COR-L47 (cell line): ENCODE results near the gene MAG.
"Not testable (repeated sequence)": the region's sequence is repeated elsewhere in the genome, so short reads cannot be mapped to it uniquely, and the experiment has no call there.

Source experiments
- DNase-seq: peaks from one replicate; lab custom pipeline; 2025; lab: John Stamatoyannopoulos, UW

The MAG gene

DNA sequence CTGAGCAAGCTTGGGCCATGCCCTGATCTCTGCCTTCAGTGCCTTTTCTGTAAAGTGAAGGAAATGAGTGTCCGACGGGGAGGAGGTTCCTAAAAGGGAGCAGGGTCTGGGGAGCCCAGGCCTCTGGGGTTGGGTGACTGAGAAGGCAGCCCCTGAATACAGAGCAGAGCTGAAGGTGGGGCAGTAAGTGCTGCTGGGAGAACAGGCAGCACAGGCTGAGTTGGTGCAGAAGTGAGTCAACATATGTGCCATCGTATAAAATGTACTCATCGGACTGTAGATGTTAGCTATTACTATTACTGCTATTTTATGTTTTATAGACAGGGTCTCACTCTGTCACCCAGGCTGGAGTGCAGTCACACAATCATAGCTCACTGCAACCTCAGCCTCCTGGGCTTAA, 10.7 kb upstream of the MAG start:
- DNase-seq, result no peak

DNA sequence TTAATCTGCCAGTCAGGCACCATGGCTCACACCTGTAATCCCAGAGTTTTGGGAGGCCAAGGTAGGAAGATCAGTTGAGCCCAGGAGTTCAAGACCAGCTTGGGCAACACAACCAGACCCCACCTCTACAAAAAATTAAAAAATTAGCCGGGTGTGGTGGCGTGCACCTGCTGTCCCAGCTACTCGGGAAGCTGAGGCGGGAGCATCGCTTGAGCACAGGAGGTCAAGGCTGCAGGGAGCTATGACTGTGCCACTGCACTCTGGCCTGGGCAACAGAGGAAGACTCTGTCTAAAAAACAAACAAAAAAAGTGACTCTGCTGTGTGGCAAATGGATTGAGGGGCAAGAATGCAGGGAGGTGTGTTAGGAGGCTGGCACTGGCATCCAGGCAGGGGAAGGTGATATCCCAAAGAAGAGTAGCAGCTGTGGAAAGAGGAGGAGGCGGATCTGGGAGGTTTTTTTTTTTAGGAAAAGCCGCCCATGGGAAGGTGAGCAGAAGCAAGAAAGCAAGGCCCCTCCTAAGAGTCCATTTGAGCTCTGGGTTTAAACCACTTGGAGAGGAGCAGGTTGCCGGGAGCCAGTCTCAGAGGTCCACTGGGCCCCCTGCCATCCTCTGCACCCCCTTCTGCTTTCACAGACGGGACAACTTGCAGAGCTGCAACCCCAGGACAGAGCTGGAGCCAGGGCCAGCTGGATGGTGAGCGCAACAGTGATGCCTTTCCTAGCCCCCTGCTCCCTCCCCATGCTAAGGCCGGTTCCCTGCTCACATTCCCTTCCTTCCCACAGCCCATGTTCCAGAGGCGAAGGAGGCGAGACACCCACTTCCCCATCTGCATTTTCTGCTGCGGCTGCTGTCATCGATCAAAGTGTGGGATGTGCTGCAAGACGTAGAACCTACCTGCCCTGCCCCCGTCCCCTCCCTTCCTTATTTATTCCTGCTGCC, 7.5 kb upstream of the MAG start:
- DNase-seq, result no peak

DNA sequence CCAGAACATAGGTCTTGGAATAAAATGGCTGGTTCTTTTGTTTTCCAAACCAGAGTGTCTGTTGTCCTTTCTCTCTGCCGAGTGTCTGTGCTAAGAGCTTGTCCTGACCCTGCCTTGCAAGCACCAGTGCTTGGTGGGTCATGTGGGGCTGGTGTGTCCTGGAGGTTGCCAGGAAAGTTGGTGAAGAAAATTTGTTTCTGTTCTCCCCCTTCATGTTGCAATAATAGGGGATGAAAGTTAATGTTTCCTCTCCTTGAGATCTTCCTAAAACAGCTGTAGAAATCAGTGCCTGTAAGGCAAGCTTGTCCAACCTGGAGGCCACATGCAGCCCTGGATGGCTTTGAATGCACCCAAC, 6.9 kb upstream of the MAG start:
- DNase-seq, result no peak

DNA sequence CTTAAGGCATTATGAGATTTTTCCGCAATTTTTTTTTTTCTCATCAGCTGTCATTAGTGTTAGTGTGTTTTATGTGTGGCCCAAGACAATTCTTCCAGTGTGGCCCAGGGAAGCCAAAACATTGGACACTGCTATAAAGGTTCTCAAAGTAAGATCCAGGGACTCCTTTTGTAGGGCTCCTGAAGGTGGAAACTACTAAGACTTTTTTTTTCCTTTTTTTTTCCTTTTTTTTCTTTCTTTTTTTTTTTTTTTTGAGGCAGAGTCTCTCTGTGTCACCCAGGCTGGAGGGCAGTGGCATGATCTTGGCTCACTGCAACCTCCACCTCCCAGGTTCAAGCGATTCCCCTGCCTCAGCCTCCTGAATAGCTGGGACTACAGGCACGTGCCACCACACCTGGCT, 6.5 kb upstream of the MAG start:
- DNase-seq, result not testable (repeated sequence)

DNA sequence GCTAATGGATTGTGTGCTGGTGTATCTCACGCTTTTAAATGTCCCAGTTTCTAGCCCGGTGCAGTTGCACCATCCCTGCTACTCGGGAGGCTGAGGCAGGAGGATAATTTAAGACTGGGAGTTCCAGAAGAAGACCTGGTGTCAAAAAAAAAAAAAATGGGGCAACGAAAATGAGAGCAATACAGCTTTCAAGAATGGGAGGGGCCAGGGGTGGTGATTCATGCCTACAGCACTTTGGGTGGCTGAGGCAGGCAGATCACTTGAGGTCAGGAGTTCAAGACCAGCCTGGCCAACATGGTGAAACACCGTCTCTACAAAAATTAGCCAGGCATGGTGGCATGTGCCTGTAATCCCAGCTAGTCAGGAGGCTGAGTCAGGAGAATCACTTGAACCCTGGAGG, 5.9 kb upstream of the MAG start:
- DNase-seq, result not testable (repeated sequence)

DNA sequence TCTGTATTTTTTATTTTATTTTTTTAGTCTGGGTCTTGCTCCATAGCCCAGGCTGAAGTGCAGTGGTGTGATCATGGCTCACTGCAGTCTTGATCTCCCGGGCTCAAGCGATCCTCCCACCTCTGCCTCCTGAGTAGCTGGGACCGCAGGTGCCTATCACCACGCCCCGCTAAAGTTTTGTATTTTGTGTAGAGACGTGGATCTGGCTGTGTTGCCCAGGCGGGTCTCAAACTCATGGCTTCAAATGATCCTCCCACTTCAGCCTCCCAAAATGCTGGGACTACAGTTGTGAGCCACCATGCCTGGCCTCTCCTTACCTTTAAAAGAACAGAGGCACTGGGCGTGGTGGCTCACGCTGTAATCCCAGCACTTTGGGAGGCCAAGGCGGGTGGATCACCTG, 4.2 kb upstream of the MAG start:
- DNase-seq, result no peak

DNA sequence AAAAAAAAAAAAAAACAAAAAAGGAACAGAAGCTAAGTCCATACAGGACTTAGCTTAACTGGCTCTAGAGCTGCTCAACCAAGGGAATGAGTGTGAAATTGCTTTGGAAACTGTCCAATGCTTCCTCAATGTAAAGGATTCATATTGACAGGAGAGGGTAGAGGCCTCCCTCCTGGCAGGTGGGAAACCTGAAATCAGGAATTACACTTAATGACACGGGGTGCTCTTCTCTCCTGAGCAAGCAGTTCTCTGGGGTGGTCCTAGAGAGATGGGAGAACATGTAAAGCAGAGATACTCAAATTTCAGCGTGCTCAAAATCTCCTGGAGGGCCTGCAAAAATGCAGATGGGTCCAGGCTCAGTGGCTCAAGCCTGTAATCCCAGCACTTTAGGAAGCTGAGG, 3.6 kb upstream of the MAG start:
- no peak for DNase-seq

DNA sequence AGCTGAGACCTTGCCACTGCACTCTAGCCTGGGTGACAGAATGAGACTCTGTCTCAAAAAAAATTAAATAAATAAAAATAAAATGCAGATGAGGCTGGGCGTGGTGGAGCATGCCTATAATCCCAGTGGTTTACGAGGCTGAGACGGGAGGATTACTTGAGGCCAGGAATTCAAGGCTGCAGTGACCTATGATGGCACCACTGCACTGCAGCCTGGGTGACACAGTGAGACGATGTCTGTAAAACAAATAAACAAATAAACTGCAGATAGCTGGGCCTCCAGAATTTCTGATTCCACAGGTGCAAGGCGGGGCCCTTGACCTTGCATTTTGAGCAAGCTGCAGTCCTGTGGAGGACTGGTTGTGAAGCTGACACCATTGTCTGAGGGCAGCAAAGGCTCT, 3.1 kb upstream of the MAG start:
- DNase-seq, result no peak

DNA sequence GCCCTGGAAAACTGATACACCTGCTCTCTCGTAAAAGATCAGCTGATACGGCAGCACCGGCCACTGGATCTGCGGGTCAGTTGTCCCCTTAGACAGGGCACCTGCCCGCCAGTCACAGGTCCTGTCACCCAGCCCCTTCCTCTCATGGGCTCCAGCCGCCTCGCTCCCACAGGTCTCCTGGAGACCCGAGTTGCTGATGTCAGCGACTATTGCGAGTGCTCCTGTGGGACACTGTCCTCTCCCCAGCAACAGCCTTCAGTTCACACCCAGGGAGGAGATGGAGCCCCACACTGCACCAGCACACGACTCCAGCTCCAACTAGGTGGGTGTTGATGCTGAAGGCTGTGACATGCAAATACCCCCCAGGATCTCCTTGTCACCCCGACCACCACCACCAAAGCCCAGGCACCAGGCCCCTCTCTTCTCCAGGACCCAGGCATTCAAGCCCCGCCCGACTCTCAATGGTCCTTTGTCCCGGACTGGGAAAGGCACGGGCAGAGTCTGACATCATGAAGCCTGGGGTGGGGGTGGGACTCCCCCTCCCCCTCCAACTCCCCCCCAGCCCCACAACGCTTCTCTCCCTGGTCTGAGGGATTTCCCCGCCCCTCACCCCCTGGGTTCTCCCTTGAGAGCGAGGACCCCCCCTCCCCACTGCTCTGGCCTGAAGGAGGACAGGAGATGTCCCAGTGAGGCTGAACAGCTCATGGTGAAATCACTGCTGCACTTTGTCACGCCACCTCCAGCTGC, 1.4 kb upstream of the MAG start:
- no peak for DNase-seq

DNA sequence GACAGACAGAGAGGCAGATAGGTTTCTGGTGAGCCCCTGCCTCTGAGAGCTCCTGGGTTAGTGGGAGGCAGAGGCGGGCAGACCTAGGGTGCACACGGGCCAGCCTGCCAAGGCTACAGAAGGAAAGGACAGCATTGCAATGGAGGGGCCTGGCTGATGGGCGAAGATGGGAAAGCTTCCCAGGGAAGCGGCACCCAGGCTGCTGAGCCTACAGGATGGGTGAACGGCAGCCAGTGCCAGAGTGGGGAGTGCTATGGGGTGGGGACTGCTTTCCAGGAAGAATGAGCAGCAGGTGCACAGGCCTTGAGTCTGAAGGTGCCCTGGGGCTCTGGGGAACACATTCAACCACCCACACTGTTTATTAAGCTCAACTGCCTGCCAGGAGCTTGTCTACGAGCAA, 702 bp upstream of the MAG start:
- peak; percentile 45 for DNase-seq

DNA sequence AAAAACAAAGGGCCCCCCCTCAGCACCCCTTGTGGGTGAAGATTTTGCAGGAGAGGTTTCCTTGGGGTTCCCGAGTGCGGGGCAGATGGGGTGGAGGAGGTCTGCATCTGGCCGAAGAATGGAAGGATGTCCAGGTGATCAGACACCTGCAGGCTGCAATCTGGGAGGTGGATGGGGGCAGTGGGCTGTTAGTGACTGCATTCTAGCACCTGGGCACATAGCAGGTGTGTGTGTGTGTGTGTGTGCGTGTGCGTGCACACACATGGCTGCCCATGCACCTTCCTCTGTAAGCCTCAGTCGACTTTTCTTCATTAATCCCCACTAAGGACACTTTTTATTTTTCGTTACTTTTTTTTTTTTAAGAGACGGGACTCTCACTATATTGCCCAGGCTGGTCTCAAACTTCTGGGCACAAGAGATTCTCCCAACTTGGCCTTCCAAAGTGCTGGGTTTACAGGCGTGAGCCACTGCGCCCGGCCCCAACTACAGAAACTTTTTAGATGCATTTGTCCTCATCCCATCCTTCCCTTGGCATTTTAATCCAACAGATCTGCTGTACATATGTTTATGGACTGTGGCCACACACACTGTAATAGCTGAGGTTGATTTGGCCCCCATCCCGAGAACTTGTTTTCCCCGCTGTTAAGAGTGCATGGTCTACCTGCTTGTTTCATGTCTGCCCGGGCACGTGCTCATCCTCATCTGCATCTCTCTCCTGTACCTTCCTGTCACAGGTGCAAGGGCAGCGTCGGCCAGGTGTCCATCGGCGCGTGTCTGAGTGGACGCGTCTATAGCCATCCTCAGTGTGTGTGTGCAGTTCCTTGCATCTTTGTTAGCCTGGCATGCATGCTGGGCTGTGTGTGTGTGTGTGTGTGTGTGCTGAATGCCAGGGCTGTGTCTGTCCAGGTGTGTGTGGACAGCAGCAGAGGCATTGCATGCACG, 731 bp downstream of the MAG start:
- DNase-seq, result no peak

DNA sequence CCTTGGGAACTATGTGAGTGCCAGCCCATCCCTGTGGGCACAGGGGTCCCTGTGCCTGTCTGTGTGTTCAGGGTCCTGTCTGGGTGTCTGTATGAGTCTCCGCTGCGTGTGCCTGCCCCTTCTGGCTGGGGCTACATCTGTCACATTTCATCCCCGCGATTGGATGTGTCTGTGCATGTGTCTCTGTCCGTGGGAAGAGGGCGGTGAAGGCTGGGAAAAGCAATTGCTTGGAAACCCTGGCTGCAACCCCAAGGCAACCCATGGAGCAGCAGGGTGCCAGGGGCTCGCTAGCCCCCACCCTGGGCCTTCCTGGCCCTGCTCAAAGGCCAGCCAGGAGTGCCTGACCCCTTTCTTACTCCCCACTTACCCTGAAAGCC, 1.4 kb downstream of the MAG start:
- DNase-seq, result no peak

DNA sequence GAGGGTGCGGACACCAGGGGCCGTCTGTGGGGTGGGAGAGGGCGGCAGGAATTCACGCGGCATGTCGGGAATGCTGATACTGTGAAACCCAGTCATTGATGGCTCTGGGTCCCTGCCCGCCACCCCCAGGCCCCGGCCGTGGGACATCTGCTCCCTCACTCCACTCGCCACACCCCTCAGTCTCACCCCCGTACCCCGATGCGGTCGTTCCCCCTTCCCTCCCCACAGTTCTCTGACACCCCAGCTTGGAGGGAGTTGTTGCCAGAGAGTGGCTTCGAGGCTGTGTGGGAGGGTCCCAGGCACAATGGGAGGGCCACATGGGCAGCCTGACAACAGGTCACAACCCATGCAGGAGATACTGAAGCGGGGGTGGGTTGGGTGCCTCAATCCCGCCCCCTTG, 1.8 kb downstream of the MAG start:
- DNase-seq, result no peak

DNA sequence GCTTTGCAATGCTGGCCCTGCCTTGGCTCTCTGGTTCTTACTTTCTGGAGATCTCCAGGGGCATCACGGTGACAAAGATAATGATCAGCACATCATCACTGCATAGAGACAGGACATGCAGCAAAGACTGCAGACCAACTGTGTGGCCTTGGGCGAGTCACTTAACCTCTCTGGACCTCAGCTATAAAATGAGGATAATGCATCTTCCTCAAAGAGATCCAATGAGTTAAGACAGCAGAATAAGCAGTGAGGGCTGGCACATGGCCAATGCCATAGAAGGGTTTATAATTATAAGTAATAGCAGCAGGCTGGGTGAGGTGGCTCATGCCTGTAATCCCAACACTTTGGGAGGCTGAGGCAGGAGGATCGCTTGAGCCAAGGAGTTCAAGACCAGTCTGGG, 2.4 kb downstream of the MAG start:
- DNase-seq, result no peak

DNA sequence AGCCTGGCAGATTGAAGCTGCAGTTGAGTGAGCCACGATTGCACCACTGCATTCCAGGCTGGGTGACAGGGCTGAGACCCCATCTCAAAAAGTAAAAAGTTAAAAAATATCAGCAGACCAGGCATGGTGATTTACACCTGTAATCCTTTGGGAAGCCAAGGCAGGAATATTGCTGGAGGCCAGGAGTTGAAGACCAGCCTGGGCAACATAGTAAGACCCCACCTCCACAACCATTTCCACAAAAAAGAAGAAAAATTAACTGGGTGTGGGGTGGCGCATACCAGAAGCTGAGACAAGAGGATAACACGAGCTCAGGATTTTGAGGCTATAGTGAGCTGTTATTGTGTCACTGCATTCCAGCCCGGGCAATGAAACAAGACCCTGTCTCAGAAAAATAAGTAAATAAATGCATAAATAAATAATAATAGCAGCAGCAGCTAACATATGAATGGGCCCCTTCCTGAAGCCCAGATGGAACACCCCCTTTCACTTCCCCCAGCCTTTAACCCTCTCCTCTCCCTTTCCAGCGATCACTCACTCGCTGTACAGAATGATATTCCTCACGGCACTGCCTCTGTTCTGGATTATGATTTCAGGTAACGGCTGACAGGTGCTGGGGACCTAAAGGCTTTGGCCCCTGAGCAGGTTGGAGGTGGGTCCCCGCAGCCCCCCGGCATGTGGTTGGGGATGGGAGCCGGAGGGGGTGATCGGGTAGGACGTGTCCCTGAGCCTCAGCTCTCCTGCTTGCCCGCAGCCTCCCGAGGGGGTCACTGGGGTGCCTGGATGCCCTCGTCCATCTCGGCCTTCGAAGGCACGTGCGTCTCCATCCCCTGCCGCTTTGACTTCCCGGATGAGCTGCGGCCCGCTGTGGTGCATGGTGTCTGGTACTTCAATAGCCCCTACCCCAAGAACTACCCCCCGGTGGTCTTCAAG, 3.2 kb downstream of the MAG start:
- no peak for DNase-seq

DNA sequence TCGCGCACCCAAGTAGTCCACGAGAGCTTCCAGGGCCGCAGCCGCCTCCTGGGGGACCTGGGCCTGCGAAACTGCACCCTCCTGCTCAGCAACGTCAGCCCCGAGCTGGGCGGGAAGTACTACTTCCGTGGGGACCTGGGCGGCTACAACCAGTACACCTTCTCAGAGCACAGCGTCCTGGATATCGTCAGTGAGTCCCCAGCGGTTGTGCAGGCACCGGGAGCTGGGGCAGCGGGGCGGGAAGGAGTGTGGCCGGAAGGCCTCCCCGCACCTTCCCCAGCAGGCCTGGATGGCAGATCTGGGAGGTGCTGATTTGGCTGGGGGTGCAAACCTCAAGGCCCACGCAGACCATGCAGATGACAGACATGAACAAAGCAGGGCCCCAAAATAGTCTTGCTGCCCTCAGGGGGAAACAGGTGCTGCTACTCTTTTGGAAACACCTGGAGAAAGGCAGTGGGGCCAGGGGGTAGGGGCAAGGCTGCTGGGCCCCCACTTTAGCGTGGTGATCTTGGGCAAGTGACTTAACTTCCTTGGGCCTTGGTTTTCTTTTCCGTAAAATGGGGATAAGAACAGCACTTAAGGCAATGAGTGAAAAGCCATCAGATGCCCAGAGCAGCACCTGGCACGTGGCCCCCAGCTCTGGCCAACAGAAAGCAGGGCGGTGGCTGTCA, 4.0 kb downstream of the MAG start:
- no peak for DNase-seq

DNA sequence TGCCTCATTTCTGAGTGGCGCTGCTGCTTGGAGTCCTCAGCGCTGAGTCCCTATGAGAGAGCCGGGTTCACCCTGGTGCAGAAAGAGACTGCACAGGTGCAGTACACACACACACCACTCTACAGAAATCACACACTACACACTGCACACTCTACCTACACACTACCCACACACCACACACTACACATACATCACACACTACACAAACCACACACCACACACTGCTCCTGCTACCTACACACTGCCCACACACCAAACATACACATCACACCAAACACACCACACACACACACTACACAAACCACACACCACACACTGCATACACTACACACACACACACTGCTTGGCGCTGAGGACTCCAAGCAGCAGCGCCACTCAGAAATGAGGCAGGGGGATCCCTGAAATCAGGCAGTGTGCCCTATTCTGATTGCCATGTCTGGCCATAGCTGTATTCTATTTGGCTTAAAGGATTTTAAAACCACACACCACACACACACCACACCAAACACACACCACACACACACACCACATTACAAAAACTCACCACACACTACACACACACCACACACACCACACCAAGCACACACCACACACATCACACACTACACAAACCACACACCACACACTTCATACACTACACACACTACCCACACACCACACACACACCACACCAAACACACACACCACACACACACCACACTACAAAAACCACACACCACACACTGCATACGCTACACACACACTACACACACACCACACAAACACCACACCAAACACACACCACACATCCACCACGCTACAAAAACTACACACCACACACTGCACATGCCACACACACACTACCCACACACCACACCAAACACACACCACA, 4.9 kb downstream of the MAG start:
- DNase-seq, result no peak

DNA sequence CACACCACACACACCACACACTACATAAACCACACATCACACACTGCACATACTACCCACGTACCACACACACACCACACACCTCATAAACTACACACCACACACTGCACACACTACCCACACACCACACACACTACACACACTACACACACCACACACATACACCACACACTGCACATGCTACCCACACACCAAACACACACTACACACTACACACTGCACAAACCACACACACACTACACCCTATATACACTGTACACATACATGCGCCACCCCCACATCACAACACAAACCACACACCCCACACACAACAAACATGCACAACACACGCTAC, 5.5 kb downstream of the MAG start:
- no peak for DNase-seq

DNA sequence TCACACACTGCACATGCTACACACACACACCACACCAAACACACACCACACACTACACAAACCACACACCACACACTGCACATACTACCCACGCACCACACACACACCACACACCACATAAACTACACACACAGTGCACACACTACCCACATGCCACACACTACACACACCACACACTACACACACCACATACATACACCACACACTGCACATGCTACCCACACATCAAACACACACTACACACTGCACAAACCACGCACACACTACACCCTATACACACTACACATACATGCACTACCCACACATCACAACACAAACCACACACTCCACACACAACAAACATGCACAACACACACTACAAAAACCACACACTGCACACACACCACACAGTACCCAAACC, 6.0 kb downstream of the MAG start:
- DNase-seq, result no peak

DNA sequence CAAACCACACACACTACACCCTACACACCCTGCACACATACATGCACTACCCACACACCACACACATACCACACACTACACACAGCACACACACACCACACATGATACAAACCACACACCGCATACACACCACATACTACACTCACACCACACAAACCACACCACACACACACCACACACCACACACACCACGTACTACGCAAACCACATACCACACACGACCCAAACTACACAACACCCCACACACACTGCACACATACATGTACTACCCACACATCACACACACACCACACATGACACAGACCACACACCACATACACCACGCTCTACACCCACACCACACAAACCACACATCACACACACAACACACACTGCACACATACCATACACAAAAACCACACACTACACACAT, 6.6 kb downstream of the MAG start:
- no peak for DNase-seq
